Measurements from ENCODE around the gene FGF23.

FGF23 gene

GRCh38 chr12:4325966-4326365, 53.5 kb downstream of the FGF23 start:
- FAIRE-seq (no peak), DNase-seq (ENCODE audit: insufficient read length, low spot score) (no peak)
- TF ChIP-seq POLR2AphosphoS5 (IDR thresholded peaks at IDR 0.05; ENCODE audit: low read depth, low read length) (no peak), TAF1 (IDR thresholded peaks at IDR 0.05; ENCODE audit: low read depth, low read length) (no peak), POU2F2 (IDR thresholded peaks at IDR 0.05; ENCODE audit: low read depth, low read length) (no peak), POLR2A (IDR thresholded peaks at IDR 0.05; ENCODE audit: low read depth, low read length) (no peak), PAX5 (IDR thresholded peaks at IDR 0.05; ENCODE audit: insufficient read depth, low read length, severe bottlenecking) (no peak), SPI1 (IDR thresholded peaks at IDR 0.05; ENCODE audit: low read depth, low read length) (no peak)

- DNase-seq (ENCODE audit: insufficient read length, low spot score) = no peak
- FAIRE-seq = no peak
These were observed 55.1 kb downstream of the FGF23 start for GRCh38 chr12:4324366-4324765.

GRCh38 chr12:4323396-4323795, 56.1 kb downstream of the FGF23 start:
- DNase-seq (ENCODE audit: insufficient read length, low spot score) (no peak), FAIRE-seq (no peak)
- TF ChIP-seq SPI1 (IDR thresholded peaks at IDR 0.05; ENCODE audit: low read depth, low read length) = no peak
- TF ChIP-seq POU2F2 (IDR thresholded peaks at IDR 0.05; ENCODE audit: low read depth, low read length) = no peak
- TF ChIP-seq TAF1 (IDR thresholded peaks at IDR 0.05; ENCODE audit: low read depth, low read length) = no peak
- no peak for TF ChIP-seq POLR2A (IDR thresholded peaks at IDR 0.05; ENCODE audit: low read depth, low read length)
- no peak for TF ChIP-seq PAX5 (IDR thresholded peaks at IDR 0.05; ENCODE audit: insufficient read depth, low read length, severe bottlenecking)
- TF ChIP-seq POLR2AphosphoS5 (IDR thresholded peaks at IDR 0.05; ENCODE audit: low read depth, low read length) = no peak

More at GRCh38 chr12:4324366-4324765, 55.1 kb downstream of the FGF23 start:
- TF ChIP-seq POLR2AphosphoS5 (IDR thresholded peaks at IDR 0.05; ENCODE audit: low read depth, low read length) (no peak), POU2F2 (IDR thresholded peaks at IDR 0.05; ENCODE audit: low read depth, low read length) (no peak), SPI1 (IDR thresholded peaks at IDR 0.05; ENCODE audit: low read depth, low read length) (no peak), TAF1 (IDR thresholded peaks at IDR 0.05; ENCODE audit: low read depth, low read length) (no peak), PAX5 (IDR thresholded peaks at IDR 0.05; ENCODE audit: insufficient read depth, low read length, severe bottlenecking) (no peak), POLR2A (IDR thresholded peaks at IDR 0.05; ENCODE audit: low read depth, low read length) (no peak)

- no peak for TF ChIP-seq TAF1 (IDR thresholded peaks at IDR 0.05; ENCODE audit: low read depth, low read length)
- TF ChIP-seq POLR2AphosphoS5 (IDR thresholded peaks at IDR 0.05; ENCODE audit: low read depth, low read length) = no peak
- no peak for TF ChIP-seq POU2F2 (IDR thresholded peaks at IDR 0.05; ENCODE audit: low read depth, low read length)
- TF ChIP-seq PAX5 (IDR thresholded peaks at IDR 0.05; ENCODE audit: insufficient read depth, low read length, severe bottlenecking) = no peak
- TF ChIP-seq POLR2A (IDR thresholded peaks at IDR 0.05; ENCODE audit: low read depth, low read length) = no peak
- no peak for TF ChIP-seq SPI1 (IDR thresholded peaks at IDR 0.05; ENCODE audit: low read depth, low read length)
- DNase-seq (ENCODE audit: insufficient read length, low spot score) (no peak), FAIRE-seq (no peak)
These were observed 56.8 kb downstream of the FGF23 start for GRCh38 chr12:4322726-4323125.

GRCh38 chr12:4320853-4321701, 58.4 kb downstream of the FGF23 start, which contains the start of gene TIGAR:
Gene TIGAR, plus strand, starts transcription at chr12:4321213. Its CDS starts 59 bp downstream, at chr12:4321272.
- peak; percentile 97 for DNase-seq (ENCODE audit: insufficient read length, low spot score)
- peak; percentile 74; the same call in 1 of the 2 replicates for TF ChIP-seq POU2F2 (IDR thresholded peaks at IDR 0.05; ENCODE audit: low read depth, low read length)
- peak; percentile 97 for TF ChIP-seq POLR2A (IDR thresholded peaks at IDR 0.05; ENCODE audit: low read depth, low read length)
- TF ChIP-seq TAF1 (IDR thresholded peaks at IDR 0.05; ENCODE audit: low read depth, low read length) = peak; percentile 89
- TF ChIP-seq PAX5 (IDR thresholded peaks at IDR 0.05; ENCODE audit: insufficient read depth, low read length, severe bottlenecking) = peak; percentile 6
- peak; percentile 96 for TF ChIP-seq POLR2AphosphoS5 (IDR thresholded peaks at IDR 0.05; ENCODE audit: low read depth, low read length)
- peak; percentile 21; the same call in 1 of the 2 replicates for TF ChIP-seq SPI1 (IDR thresholded peaks at IDR 0.05; ENCODE audit: low read depth, low read length)
- FAIRE-seq = peak; percentile 100

GRCh38 chr12:4320497-4320852, 59.0 kb downstream of the FGF23 start:
- DNase-seq (ENCODE audit: insufficient read length, low spot score) (no peak), FAIRE-seq (no peak)
- TF ChIP-seq SPI1 (IDR thresholded peaks at IDR 0.05; ENCODE audit: low read depth, low read length) (no peak), POLR2AphosphoS5 (IDR thresholded peaks at IDR 0.05; ENCODE audit: low read depth, low read length) (no peak), POU2F2 (IDR thresholded peaks at IDR 0.05; ENCODE audit: low read depth, low read length) (no peak), POLR2A (IDR thresholded peaks at IDR 0.05; ENCODE audit: low read depth, low read length) (no peak), TAF1 (IDR thresholded peaks at IDR 0.05; ENCODE audit: low read depth, low read length) (no peak), PAX5 (IDR thresholded peaks at IDR 0.05; ENCODE audit: insufficient read depth, low read length, severe bottlenecking) (no peak)

Measured in GM12891 (cell line).